Measurements from ENCODE around the gene COL8A2. TPM values are rescaled to one million over a fixed set of nuclear protein-coding genes. Genes with fewer than 3 reads are reported as not detected.
A peak's percentile ranks its signal among the peaks of the same experiment; 100 is the strongest.

Gene COL8A2
- polyA plus RNA-seq, 4 donors, result 0.27 to 1.3 (median 0.32) TPM; not detected in 1

DNA sequence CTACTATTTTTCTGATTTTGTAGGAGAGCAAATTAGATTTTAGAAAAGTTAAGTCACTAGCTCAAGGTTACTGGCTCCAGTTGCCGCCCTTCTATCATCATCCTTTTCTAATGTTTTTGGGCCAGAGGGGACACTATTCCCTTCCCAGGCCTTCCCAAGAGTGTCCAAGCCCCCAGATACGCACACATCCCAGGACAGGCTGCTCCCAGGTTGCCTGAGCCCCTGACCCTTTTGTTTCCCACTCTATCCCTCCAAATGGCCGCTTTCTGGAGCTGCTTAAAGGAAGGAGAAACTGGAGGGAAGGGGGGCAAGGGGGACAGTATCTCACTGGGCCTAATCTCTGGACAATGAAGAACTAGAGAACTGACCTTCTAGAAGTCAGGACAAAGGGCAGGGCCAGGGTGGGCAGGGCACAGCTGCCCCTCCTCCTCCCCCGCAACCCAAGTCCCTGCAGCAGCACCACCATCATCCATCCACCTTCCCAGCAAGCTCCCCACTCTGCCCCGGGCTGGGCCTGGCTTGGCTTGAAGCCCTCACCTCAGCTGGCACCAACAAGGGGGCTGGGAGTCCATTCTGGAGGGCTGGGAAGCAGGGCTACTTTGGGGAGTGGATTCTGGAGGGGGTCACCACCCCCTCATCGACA is 29.9 kb upstream of the COL8A2 start:
- WGBS, 3 donors, result 47 to 60% (median 57%) methylated on average over 5 to 6 of the region's 6 CpGs
- Histone ChIP-seq H3K4me3 (ENCODE audit: low read depth in 1 of 3, low read length in 3 of 3) (peak overlapping the region; percentile 69 to 99 (median 94)), H3K27me3 (ENCODE audit: control insufficient read depth in 3 of 3, insufficient read depth in 3 of 3, low read length in 3 of 3) (no peaks in the 10 kb centered on the region), H3K9me3 (ENCODE audit: control insufficient read depth in 2 of 2, insufficient read depth in 1 of 2, low read depth in 1 of 2, low read length in 1 of 2) (no peaks in the 10 kb centered on the region), H3K27ac (ENCODE audit: low read depth in 1 of 3, low read length in 2 of 3) (peak overlapping the region; percentile 80 to 99 (median 90)), H3K4me1 (ENCODE audit: control insufficient read depth in 3 of 3, insufficient read depth in 2 of 3, low read depth in 1 of 3, low read length in 2 of 3) (peaks cover 3 to 34% (median 20%) of the 10 kb centered on the region in 3 donors), H3K36me3 (ENCODE audit: control insufficient read depth in 3 of 3, insufficient read depth in 2 of 3, low read depth in 1 of 3, low read length in 3 of 3) (peaks cover 0 to 9% (median 0%) of the 10 kb centered on the region in 3 donors)
- no peak for FAIRE-seq
- DNase-seq, result no peak

DNA sequence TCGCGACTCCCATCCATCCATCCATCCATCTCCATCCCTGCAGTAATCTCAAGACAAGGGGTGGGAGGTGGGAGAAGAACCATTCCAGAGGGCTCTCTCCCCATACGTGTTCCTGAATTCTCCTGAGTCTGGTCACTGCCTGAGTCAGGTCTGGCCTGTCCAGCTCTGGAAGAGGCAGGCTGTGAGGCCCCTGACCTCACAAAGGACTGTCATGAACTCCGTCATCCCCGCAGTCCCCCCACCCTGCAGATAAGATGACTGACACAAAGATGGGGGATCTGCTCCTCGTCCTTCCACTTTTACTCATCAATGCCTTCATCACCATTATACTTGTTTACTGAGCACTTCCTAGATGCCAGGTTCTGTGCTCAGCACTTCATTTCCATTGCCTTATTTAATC is 29.3 kb upstream of the COL8A2 start:
- WGBS, 3 donors, result 88 to 90% (median 88%) methylated on average over 6 of the region's 6 CpGs
- DNase-seq (no peak), FAIRE-seq (no peak)
- H3K9me3 ChIP-seq (ENCODE audit: control insufficient read depth in 2 of 2, insufficient read depth in 1 of 2, low read depth in 1 of 2, low read length in 1 of 2), result no peaks in the 10 kb centered on the region
- peaks cover 3 to 38% (median 20%) of the 10 kb centered on the region in 3 donors for H3K4me1 ChIP-seq (ENCODE audit: control insufficient read depth in 3 of 3, insufficient read depth in 2 of 3, low read depth in 1 of 3, low read length in 2 of 3)
- peaks cover 0 to 4% (median 0%) of the 10 kb centered on the region in 3 donors for H3K36me3 ChIP-seq (ENCODE audit: control insufficient read depth in 3 of 3, insufficient read depth in 2 of 3, low read depth in 1 of 3, low read length in 3 of 3)
- H3K27me3 ChIP-seq (ENCODE audit: control insufficient read depth in 3 of 3, insufficient read depth in 3 of 3, low read length in 3 of 3), result no peaks in the 10 kb centered on the region
- no peak overlapping the region for H3K4me3 ChIP-seq (ENCODE audit: low read depth in 1 of 3, low read length in 3 of 3)
- no peak overlapping the region for H3K27ac ChIP-seq (ENCODE audit: low read depth in 1 of 3, low read length in 2 of 3)

DNA sequence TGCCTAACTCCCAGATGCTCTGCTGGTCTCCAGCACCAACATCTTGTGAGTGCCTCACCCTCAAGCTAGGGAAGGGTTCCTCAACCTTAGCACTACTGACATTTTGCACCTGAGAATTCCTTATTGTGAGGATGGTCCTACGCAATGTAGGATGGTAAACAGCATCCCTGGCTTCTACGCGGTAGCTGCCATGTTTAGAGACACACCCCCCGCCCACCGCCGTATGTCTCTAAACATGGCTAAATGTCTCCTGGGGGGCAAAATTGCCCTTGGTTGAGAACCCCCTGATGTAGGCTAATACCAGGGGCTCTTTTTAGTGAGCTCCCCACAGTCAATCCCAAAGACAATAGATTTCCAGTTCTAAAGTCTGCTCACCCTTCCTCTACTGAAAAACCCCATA is 28.5 kb upstream of the COL8A2 start:
- Histone ChIP-seq H3K4me1 (ENCODE audit: control insufficient read depth in 3 of 3, insufficient read depth in 2 of 3, low read depth in 1 of 3, low read length in 2 of 3) (peaks cover 3 to 39% (median 20%) of the 10 kb centered on the region in 3 donors), H3K9me3 (ENCODE audit: control insufficient read depth in 2 of 2, insufficient read depth in 1 of 2, low read depth in 1 of 2, low read length in 1 of 2) (no peaks in the 10 kb centered on the region), H3K27me3 (ENCODE audit: control insufficient read depth in 3 of 3, insufficient read depth in 3 of 3, low read length in 3 of 3) (no peaks in the 10 kb centered on the region), H3K4me3 (ENCODE audit: low read depth in 1 of 3, low read length in 3 of 3) (no peak overlapping the region), H3K27ac (ENCODE audit: low read depth in 1 of 3, low read length in 2 of 3) (no peak overlapping the region), H3K36me3 (ENCODE audit: control insufficient read depth in 3 of 3, insufficient read depth in 2 of 3, low read depth in 1 of 3, low read length in 3 of 3) (peaks cover 0 to 3% (median 0%) of the 10 kb centered on the region in 3 donors)
- FAIRE-seq (no peak), DNase-seq (no peak)
- 93 to 96% (median 95%) methylated on average over 6 of the region's 6 CpGs for WGBS, 3 donors

DNA sequence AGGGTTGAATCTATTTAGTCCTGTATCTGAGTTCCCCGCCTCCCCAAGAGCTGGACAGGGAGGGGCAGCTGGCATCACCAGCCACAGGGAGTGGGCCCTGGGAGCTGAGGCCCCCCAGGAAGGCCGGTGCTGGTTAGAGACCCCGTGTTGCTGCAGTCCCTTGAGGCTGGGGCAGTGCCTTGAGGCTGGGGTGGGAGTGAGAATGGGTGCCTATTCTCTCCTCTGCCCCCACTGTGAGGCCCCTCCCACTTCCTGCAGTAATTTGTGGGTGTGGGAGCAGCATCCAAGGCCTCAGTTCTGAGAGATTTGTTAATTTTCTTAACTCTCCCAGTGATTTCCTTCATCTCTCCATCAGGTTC is 26.8 kb upstream of the COL8A2 start:
- Histone ChIP-seq H3K27me3 (ENCODE audit: control insufficient read depth in 3 of 3, insufficient read depth in 3 of 3, low read length in 3 of 3) (no peaks in the 10 kb centered on the region), H3K4me3 (ENCODE audit: low read depth in 1 of 3, low read length in 3 of 3) (no peak overlapping the region), H3K27ac (ENCODE audit: low read depth in 1 of 3, low read length in 2 of 3) (peak overlapping the region; percentile 11 to 97 (median 50)), H3K4me1 (ENCODE audit: control insufficient read depth in 3 of 3, insufficient read depth in 2 of 3, low read depth in 1 of 3, low read length in 2 of 3) (peaks cover 3 to 29% (median 15%) of the 10 kb centered on the region in 3 donors), H3K9me3 (ENCODE audit: control insufficient read depth in 2 of 2, insufficient read depth in 1 of 2, low read depth in 1 of 2, low read length in 1 of 2) (no peaks in the 10 kb centered on the region), H3K36me3 (ENCODE audit: control insufficient read depth in 3 of 3, insufficient read depth in 2 of 3, low read depth in 1 of 3, low read length in 3 of 3) (peaks cover 0 to 5% (median 0%) of the 10 kb centered on the region in 3 donors)
- FAIRE-seq (no peak), DNase-seq (no peak)
- 49 to 76% (median 65%) methylated on average over 3 of the region's 3 CpGs for whole genome bisulfite sequencing, 3 donors

DNA sequence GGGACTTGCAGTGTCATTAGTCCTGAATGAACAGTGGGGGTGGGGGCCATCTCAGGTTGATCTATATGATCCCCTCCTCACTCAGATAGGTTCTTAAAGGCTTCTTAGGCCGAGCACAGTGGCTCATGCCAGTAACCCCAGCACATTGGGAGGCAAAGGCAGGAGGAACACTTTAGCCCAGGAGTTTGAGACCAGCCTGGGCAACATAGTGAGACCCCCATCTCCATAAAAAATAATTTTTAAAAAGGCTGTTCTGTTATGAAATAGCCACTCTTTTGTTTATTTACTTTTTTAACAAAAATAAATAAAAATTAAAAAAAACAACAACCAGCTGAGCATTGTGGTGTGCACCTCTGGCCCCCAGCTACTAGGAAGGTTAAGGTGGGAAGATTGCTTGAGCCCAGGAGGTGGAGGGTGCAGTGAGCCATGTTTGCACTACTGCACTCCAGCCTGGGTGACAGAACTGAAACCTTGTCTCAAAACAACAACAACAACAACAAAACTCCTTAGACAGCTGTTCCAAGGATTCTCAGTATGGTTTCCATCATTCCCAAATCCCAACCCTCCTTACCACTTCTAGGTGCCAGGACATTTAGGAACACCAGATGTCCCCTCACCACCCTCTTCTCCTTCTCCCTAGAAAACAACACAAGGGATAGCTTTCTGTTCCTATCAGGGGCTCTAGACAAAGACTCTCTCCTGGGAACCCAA is 26.3 kb upstream of the COL8A2 start:
- FAIRE-seq (no peak), DNase-seq (no peak)
- Histone ChIP-seq H3K9me3 (ENCODE audit: control insufficient read depth in 2 of 2, insufficient read depth in 1 of 2, low read depth in 1 of 2, low read length in 1 of 2) (no peaks in the 10 kb centered on the region), H3K27ac (ENCODE audit: low read depth in 1 of 3, low read length in 2 of 3) (peak overlapping the region; percentile 50 to 97 (median 73)), H3K4me1 (ENCODE audit: control insufficient read depth in 3 of 3, insufficient read depth in 2 of 3, low read depth in 1 of 3, low read length in 2 of 3) (peaks cover 3 to 29% (median 15%) of the 10 kb centered on the region in 3 donors), H3K36me3 (ENCODE audit: control insufficient read depth in 3 of 3, insufficient read depth in 2 of 3, low read depth in 1 of 3, low read length in 3 of 3) (peaks cover 0 to 7% (median 0%) of the 10 kb centered on the region in 3 donors), H3K4me3 (ENCODE audit: low read depth in 1 of 3, low read length in 3 of 3) (no peak overlapping the region), H3K27me3 (ENCODE audit: control insufficient read depth in 3 of 3, insufficient read depth in 3 of 3, low read length in 3 of 3) (no peaks in the 10 kb centered on the region)
- WGBS, 3 donors, result 7 to 33% (median 24%) methylated on average over 1 of the region's 1 CpG

- Histone ChIP-seq H3K9me3 (ENCODE audit: control insufficient read depth in 2 of 2, insufficient read depth in 1 of 2, low read depth in 1 of 2, low read length in 1 of 2) (no peaks in the 10 kb centered on the region), H3K27ac (ENCODE audit: low read depth in 1 of 3, low read length in 2 of 3) (peak overlapping the region; percentile 73 to 97 (median 90)), H3K27me3 (ENCODE audit: control insufficient read depth in 3 of 3, insufficient read depth in 3 of 3, low read length in 3 of 3) (no peaks in the 10 kb centered on the region), H3K4me1 (ENCODE audit: control insufficient read depth in 3 of 3, insufficient read depth in 2 of 3, low read depth in 1 of 3, low read length in 2 of 3) (peaks cover 3 to 29% (median 15%) of the 10 kb centered on the region in 3 donors), H3K36me3 (ENCODE audit: control insufficient read depth in 3 of 3, insufficient read depth in 2 of 3, low read depth in 1 of 3, low read length in 3 of 3) (peaks cover 0 to 7% (median 0%) of the 10 kb centered on the region in 3 donors), H3K4me3 (ENCODE audit: low read depth in 1 of 3, low read length in 3 of 3) (no peak overlapping the region)
- DNase-seq (peak; percentile 91 to 95), FAIRE-seq (no peak)
- WGBS, 3 donors, result 15 to 17% (median 17%) methylated on average over 10 to 12 of the region's 12 CpGs
Measured at GRCh38 chr1:36150296-36151133, 25.5 kb upstream of the COL8A2 start.

DNA sequence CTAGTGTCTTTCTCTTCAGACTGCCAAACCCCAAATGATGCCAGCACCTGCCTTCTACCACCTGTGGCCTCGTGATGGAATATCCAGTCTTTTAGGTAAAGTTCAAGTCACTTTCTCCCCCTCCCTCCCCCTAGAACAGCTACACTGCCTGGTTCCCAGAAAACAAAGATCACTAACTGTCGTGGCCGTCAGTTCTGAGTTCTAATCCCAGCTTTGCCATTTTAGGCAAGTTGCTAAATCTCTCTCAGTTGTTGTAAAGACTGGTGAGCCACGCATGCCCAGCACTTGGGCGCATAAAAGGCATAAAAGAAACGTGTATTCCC is 24.9 kb upstream of the COL8A2 start:
- WGBS, 3 donors, result 24 to 28% (median 27%) methylated on average over 6 of the region's 6 CpGs
- H3K27ac ChIP-seq (ENCODE audit: low read depth in 1 of 3, low read length in 2 of 3), result peak overlapping the region; percentile 73 to 97 (median 90)
- peaks cover 0 to 7% (median 0%) of the 10 kb centered on the region in 3 donors for H3K36me3 ChIP-seq (ENCODE audit: control insufficient read depth in 3 of 3, insufficient read depth in 2 of 3, low read depth in 1 of 3, low read length in 3 of 3)
- no peaks in the 10 kb centered on the region for H3K9me3 ChIP-seq (ENCODE audit: control insufficient read depth in 2 of 2, insufficient read depth in 1 of 2, low read depth in 1 of 2, low read length in 1 of 2)
- H3K4me1 ChIP-seq (ENCODE audit: control insufficient read depth in 3 of 3, insufficient read depth in 2 of 3, low read depth in 1 of 3, low read length in 2 of 3), result peaks cover 3 to 26% (median 13%) of the 10 kb centered on the region in 3 donors
- H3K27me3 ChIP-seq (ENCODE audit: control insufficient read depth in 3 of 3, insufficient read depth in 3 of 3, low read length in 3 of 3), result no peaks in the 10 kb centered on the region
- H3K4me3 ChIP-seq (ENCODE audit: low read depth in 1 of 3, low read length in 3 of 3), result no peak overlapping the region
- FAIRE-seq (no peak), DNase-seq (no peak)

- DNase-seq (peak; percentile 100), FAIRE-seq (no peak)
- peak within 1 kb of the TSS; percentile 78 to 97 (median 90) for H3K27ac ChIP-seq (ENCODE audit: low read depth in 1 of 3, low read length in 2 of 3)
- peaks cover 0 to 7% (median 0%) of the 10 kb centered on the region in 3 donors for H3K36me3 ChIP-seq (ENCODE audit: control insufficient read depth in 3 of 3, insufficient read depth in 2 of 3, low read depth in 1 of 3, low read length in 3 of 3)
- 1% methylated on average over 55 to 62 of the region's 62 CpGs for WGBS, 3 donors
- no peaks in the 10 kb centered on the region for H3K27me3 ChIP-seq (ENCODE audit: control insufficient read depth in 3 of 3, insufficient read depth in 3 of 3, low read length in 3 of 3)
- peak within 1 kb of the TSS; percentile 76 to 89 (median 86) for H3K4me3 ChIP-seq (ENCODE audit: low read depth in 1 of 3, low read length in 3 of 3)
- H3K4me1 ChIP-seq (ENCODE audit: control insufficient read depth in 3 of 3, insufficient read depth in 2 of 3, low read depth in 1 of 3, low read length in 2 of 3), result peaks cover 3 to 23% (median 13%) of the 10 kb centered on the region in 3 donors
- no peaks in the 10 kb centered on the region for H3K9me3 ChIP-seq (ENCODE audit: control insufficient read depth in 2 of 2, insufficient read depth in 1 of 2, low read depth in 1 of 2, low read length in 1 of 2)
Measured at GRCh38 chr1:36149237-36149972, 24.4 kb upstream of the COL8A2 start, which contains the start of gene TRAPPC3. Gene TRAPPC3 (minus strand): TSS chr1:36149486. CDS start chr1:36149378, 108 bp downstream.
